Measurements from ENCODE around the gene MBOAT2.

The MBOAT2 gene

GRCh38 chr2:8821276-8822217 is 181.9 kb downstream of the MBOAT2 start:
- DNase-seq (ENCODE audit: low read depth): no peak

GRCh38 chr2:8819948-8820347 is 183.5 kb downstream of the MBOAT2 start:
- DNase-seq (ENCODE audit: low read depth): no peak

- no peak for DNase-seq (ENCODE audit: low read depth)
Measured at GRCh38 chr2:8819194-8819593, 184.3 kb downstream of the MBOAT2 start.

- DNase-seq (ENCODE audit: low read depth): no peak
Measured at GRCh38 chr2:8817221-8817620, 186.3 kb downstream of the MBOAT2 start.

GRCh38 chr2:8806885-8807704 is 196.4 kb downstream of the MBOAT2 start:
- no peak for DNase-seq (ENCODE audit: low read depth)

GRCh38 chr2:8805278-8806210 is 197.9 kb downstream of the MBOAT2 start:
- DNase-seq (ENCODE audit: low read depth): no peak

- no peak for DNase-seq (ENCODE audit: low read depth)
Measured at GRCh38 chr2:8803658-8804379, 199.7 kb downstream of the MBOAT2 start.

- DNase-seq (ENCODE audit: low read depth): no peak
Measured at GRCh38 chr2:8802741-8803140, 200.7 kb downstream of the MBOAT2 start.

Measured in activated gamma-delta T cell treated with anti-CD3 and anti-CD28 coated beads, Interleukin-2, amount 50 U/mL, for 16 hours (primary cell).